Heart right ventricle (tissue), 16 donors: ENCODE results near the gene MYZAP. TPM values are rescaled to one million over a fixed set of nuclear protein-coding genes. Genes with fewer than 3 reads are reported as not detected.

Experiments used
- ATAC-seq, 8 donors: fragments of 200-7000 bp; cut with Tn5 transposase; one replicate each; pipeline ENCODE4 v1.9.1; 2020; ENCODE audit warnings: mild to moderate bottlenecking in 8 of 8, moderate library complexity in 8 of 8, moderate number of reproducible peaks in 1 of 8
- DNase-seq, 2 donors: peaks; one replicate each; pipeline ENCODE4 v3.0.0-alpha.2; 2020
- H3K27ac ChIP-seq, 10 donors: fragments of 200-600 bp; sonication (generic) in 2 of 10; one replicate each; pipeline versions ENCODE4 v1.5.0 to v1.8.0; 2020 to 2022; ENCODE audit warnings: mild to moderate bottlenecking in 3 of 10
- H3K27me3 ChIP-seq, 7 donors: fragments of 200-600 bp; one replicate each; pipeline ENCODE4 v1.8.0; 2021 to 2022; ENCODE audit warnings: mild to moderate bottlenecking in 2 of 7
- H3K36me3 ChIP-seq, 9 donors: fragments of 200-600 bp; sonication (generic) in 1 of 9; one replicate each; pipeline versions ENCODE4 v1.5.0 to v1.8.0; 2020 to 2022; ENCODE audit warnings: mild to moderate bottlenecking in 2 of 9
- H3K4me1 ChIP-seq, 9 donors: fragments of 200-600 bp; sonication (generic) in 1 of 9; one replicate each; pipeline versions ENCODE4 v1.5.0 to v1.8.0; 2020 to 2022; ENCODE audit warnings: mild to moderate bottlenecking in 4 of 9
- H3K4me3 ChIP-seq, 10 donors: fragments of 200-600 bp; sonication (generic) in 2 of 10; one replicate each; pipeline versions ENCODE4 v1.5.0 to v1.8.0; 2020 to 2022; ENCODE audit warnings: mild to moderate bottlenecking in 7 of 10, moderate library complexity in 2 of 10
- H3K9me3 ChIP-seq, 11 donors: fragments of 200-600 bp in 10 of 11; sonication (generic) in 2 of 11; one replicate each; pipeline versions ENCODE4 v1.5.0 to v1.8.0; 2013 to 2022; ENCODE audit warnings: mild to moderate bottlenecking in 2 of 11, control low read depth in 1 of 11, moderate library complexity in 1 of 11
- CTCF ChIP-seq, 9 donors: fragments of 200-600 bp; sonication (generic) in 2 of 9; IDR thresholded peaks; one replicate each; pipeline versions ENCODE4 v1.5.0 to v1.8.0; 2021 to 2022; ENCODE audit warnings: antibody characterized with exemption in 9 of 9, mild to moderate bottlenecking in 5 of 9, moderate library complexity in 1 of 9
- WGBS, 2 donors: extraction: QIAGEN DNeasy Blood & Tissue Kit; methylation state at CpG; one replicate each; pipeline ENCODE4 v1.1.7; 2013; ENCODE audit warnings: inconsistent platforms in 1 of 2; 5-methylcytosine and 5-hydroxymethylcytosine counted together
- intact Hi-C, 10 donors: fragments of 100-400 bp; cut with DNase I; formaldehyde crosslinking; loops; one replicate each; pipeline versions ENCODE4 v1.11.1 to v1.14.2; 2022
- polyA plus RNA-seq, 2 donors: library from polyadenylated mRNA; stranded (reverse); fragments of 200-250 nt; gene quantifications; one replicate each; pipeline ENCODE4 v1.2.3, GENCODE V29; 2013
- total RNA-seq, 10 donors: library from RNA; stranded (reverse); fragmentation: NEBNext Ultra II Directional in 3 of 10; extraction: Animal tissue kit (Norgen Biotek cat#: 25700) in 3 of 10; gene quantifications; one replicate each; pipeline versions ENCODE4 v1.2.1 to v1.2.4, GENCODE V29; 2021 to 2023
- donor health status: Arrhythmogenic right ventricular cardiomyopathy.
- donor health status: ischemic (EF 13 %, LVEDD 7.1; RV severe dilation, severe dysfunction).
- donor health status: healthy with polysubstance abuse.
- donor health status: DM: no; HTN: yes; CAD: no.
- donor health status: DM: no; HTN: no; CAD: no.
- donor health status: ischemic (EF 25% LVEDD 6.9; RV normal size, moderate dysfunction).
- donor health status: ischemic (EF 25% LVEDD 5.7; RV mildly dilated, moderate dysfunction).
- donor health status: healthy.
- donor health status: DM: yes; HTN: yes; CAD: no.
- donor health status: Ischemic cardiomyopathy.
- donor health status: ischemic (EF 35%, LVEDD 5.7; RV mildly dilated, moderate dysfunction).
- donor health status: nonischemic (EF 11% LVEDD 7.7; RV severe dilation, severe dysfunction).
- donor health status: DM: yes; HTN: yes; CAD: no.
- donor health status: PGD.
- donor health status: ischemic (EF 29% LVEDD 5.4; RV normal size, mild dysfunction).
- donor health status: nonischemic (EF 23%, LVEDD 6.1; RV moderate dilation, normal function).

The MYZAP gene
- total and polyA plus RNA-seq, 12 donors, result 197 to 1,280 (median 880) TPM

- Histone ChIP-seq H3K4me1 (peaks cover 0 to 79% (median 43%) of the 10 kb centered on the region in 9 donors), H3K27ac (peak overlapping the region; percentile 48 to 86 (median 74)), H3K27me3 (no peaks in the 10 kb centered on the region), H3K36me3 (peaks cover 0 to 41% (median 0%) of the 10 kb centered on the region in 9 donors), H3K4me3 (peak overlapping the region in 5 of 10 donors; percentile 12 to 25 (median 20)), H3K9me3 (no peaks in the 10 kb centered on the region)
- 46 to 55% methylated on average over 6 of the region's 6 CpGs for WGBS, 2 donors
- DNase-seq (no peak), ATAC-seq (peak in 3 of 8 donors; percentile 6 to 14 (median 11))
- TF ChIP-seq CTCF (IDR thresholded peaks at IDR 0.05), result no peak
- intact Hi-C loops, result loop anchor here in 1 of 10 donors (2.0 kb wide), 1 partner anchor 86 kb away; no protein-coding TSS in a partner anchor
These were observed 55.5 kb downstream of the MYZAP start for GRCh38 chr15:57647071-57647790.

GRCh38 chr15:57647791-57648130 is 56.1 kb downstream of the MYZAP start:
- DNase-seq (no peak), ATAC-seq (peak; percentile 22 to 71 (median 52))
- Histone ChIP-seq H3K36me3 (peaks cover 0 to 35% (median 0%) of the 10 kb centered on the region in 9 donors), H3K27ac (peak overlapping the region; percentile 48 to 86 (median 74)), H3K4me1 (peaks cover 0 to 82% (median 43%) of the 10 kb centered on the region in 9 donors), H3K27me3 (no peaks in the 10 kb centered on the region), H3K9me3 (no peaks in the 10 kb centered on the region), H3K4me3 (peak overlapping the region in 4 of 10 donors; percentile 12 to 25 (median 22))
- intact Hi-C loops, result loop anchor here in 1 of 10 donors (2.0 kb wide), 1 partner anchor 87 kb away; no protein-coding TSS in a partner anchor
- 36 to 63% methylated on average over 3 of the region's 3 CpGs for WGBS, 2 donors
- no peak for TF ChIP-seq CTCF (IDR thresholded peaks at IDR 0.05)

GRCh38 chr15:57649138-57649537 is 57.4 kb downstream of the MYZAP start:
- no peak for DNase-seq
- H3K4me3 ChIP-seq, result peak overlapping the region in 2 of 10 donors; percentile 2 to 20
- peaks cover 0 to 87% (median 43%) of the 10 kb centered on the region in 9 donors for H3K4me1 ChIP-seq
- ATAC-seq, result peak in 5 of 8 donors; percentile 23 to 58 (median 50)
- intact Hi-C loops, result no loop called here
- no peaks in the 10 kb centered on the region for H3K9me3 ChIP-seq
- H3K27me3 ChIP-seq, result no peaks in the 10 kb centered on the region
- H3K27ac ChIP-seq, result peak overlapping the region in 7 of 10 donors; percentile 9 to 86 (median 75)
- peaks cover 0 to 22% (median 0%) of the 10 kb centered on the region in 9 donors for H3K36me3 ChIP-seq
- 54 to 70% methylated on average over 3 of the region's 3 CpGs for WGBS, 2 donors
- no peak for TF ChIP-seq CTCF (IDR thresholded peaks at IDR 0.05)

GRCh38 chr15:57651445-57651844 is 59.7 kb downstream of the MYZAP start:
- H3K36me3 ChIP-seq, result peaks cover 0 to 9% (median 0%) of the 10 kb centered on the region in 9 donors
- H3K4me1 ChIP-seq, result peaks cover 5 to 95% (median 37%) of the 10 kb centered on the region in 9 donors
- no peaks in the 10 kb centered on the region for H3K27me3 ChIP-seq
- no peak overlapping the region for H3K4me3 ChIP-seq
- intact Hi-C loops, result loop anchor here in 1 of 10 donors (10.0 kb wide), 1 partner anchor 757 kb away; no protein-coding TSS in a partner anchor
- DNase-seq (no peak), ATAC-seq (peak in 7 of 8 donors; percentile 25 to 53 (median 42))
- no peaks in the 10 kb centered on the region for H3K9me3 ChIP-seq
- 38 to 50% methylated on average over 3 of the region's 3 CpGs for WGBS, 2 donors
- H3K27ac ChIP-seq, result peak overlapping the region in 5 of 10 donors; percentile 23 to 86 (median 74)
- no peak for TF ChIP-seq CTCF (IDR thresholded peaks at IDR 0.05)
